Vagina (tissue), 2 donors: ENCODE results near the gene SPATA46.

ENCODE experiments used
- POLR2A ChIP-seq, 2 donors: fragments of 450-650 bp; IDR thresholded peaks; one replicate each; pipeline ENCODE4 v1.6.1; 2017; ENCODE audit warnings: antibody characterized with exemption in 2 of 2, mild to moderate bottlenecking in 2 of 2, moderate library complexity in 2 of 2
- POLR2AphosphoS5 ChIP-seq, 2 donors: sonication (generic); formaldehyde crosslinking; IDR thresholded peaks; one replicate each; pipeline ENCODE4 v1.9.0; 2017; ENCODE audit warnings: antibody characterized with exemption in 2 of 2, mild to moderate bottlenecking in 2 of 2, low read depth in 1 of 2; ENCODE audit not compliant: insufficient read depth in 1 of 2
- TF ChIP-seq, protein P1 (sequence below), 3 experiments: fragments of 450-650 bp in 2 of 3; fragments of 200-600 bp in 1 of 3; sonication (generic) in 1 of 3; IDR thresholded peaks; one replicate each; pipeline ENCODE4 v1.5.1; 2017 to 2019; ENCODE audit warnings: antibody characterized with exemption in 3 of 3, mild to moderate bottlenecking in 2 of 3, moderate library complexity in 2 of 3

DNA sequence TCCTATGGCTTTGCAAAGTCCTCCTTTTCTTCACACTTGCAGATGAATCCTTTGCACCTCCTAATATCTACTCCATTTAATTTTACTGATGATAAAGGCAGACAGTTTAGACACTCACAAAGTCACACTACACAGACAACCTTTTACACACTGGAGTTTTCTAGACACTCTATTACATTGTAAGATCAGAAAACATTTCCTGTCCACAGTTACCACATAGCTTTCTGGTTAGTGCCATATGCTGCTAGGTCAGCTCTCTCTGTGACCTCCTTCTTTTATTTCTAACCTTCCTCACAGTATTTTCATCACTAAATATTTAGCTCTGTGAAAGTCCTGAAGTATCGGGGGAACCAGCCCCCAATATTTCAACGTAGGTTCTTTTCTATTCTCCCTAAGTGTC, 30.2 kb upstream of the SPATA46 start:
- TF ChIP-seq POLR2A (IDR thresholded peaks at IDR 0.05): no peak
- TF ChIP-seq, protein P1, sequence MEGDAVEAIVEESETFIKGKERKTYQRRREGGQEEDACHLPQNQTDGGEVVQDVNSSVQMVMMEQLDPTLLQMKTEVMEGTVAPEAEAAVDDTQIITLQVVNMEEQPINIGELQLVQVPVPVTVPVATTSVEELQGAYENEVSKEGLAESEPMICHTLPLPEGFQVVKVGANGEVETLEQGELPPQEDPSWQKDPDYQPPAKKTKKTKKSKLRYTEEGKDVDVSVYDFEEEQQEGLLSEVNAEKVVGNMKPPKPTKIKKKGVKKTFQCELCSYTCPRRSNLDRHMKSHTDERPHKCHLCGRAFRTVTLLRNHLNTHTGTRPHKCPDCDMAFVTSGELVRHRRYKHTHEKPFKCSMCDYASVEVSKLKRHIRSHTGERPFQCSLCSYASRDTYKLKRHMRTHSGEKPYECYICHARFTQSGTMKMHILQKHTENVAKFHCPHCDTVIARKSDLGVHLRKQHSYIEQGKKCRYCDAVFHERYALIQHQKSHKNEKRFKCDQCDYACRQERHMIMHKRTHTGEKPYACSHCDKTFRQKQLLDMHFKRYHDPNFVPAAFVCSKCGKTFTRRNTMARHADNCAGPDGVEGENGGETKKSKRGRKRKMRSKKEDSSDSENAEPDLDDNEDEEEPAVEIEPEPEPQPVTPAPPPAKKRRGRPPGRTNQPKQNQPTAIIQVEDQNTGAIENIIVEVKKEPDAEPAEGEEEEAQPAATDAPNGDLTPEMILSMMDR (IDR thresholded peaks at IDR 0.05): no peak
- no peak for TF ChIP-seq POLR2AphosphoS5 (IDR thresholded peaks at IDR 0.05; ENCODE audit: insufficient read depth in 1 of 2, low read depth in 1 of 2)
